H9 (cell line): ENCODE measurements around the gene BRD1. TPM values are rescaled to one million over a fixed set of nuclear protein-coding genes. Genes with fewer than 3 reads are reported as not detected.

ENCODE experiments used
- DNase-seq: peaks from one replicate; pipeline ENCODE4 v3.0.0-alpha.2; 2017
- H2AFZ ChIP-seq: one replicate; pipeline ENCODE4 v1.6.1; 2013; ENCODE audit warnings: mild to moderate bottlenecking, low read length, control low read depth, moderate library complexity
- H2AK5ac ChIP-seq: 2 replicates; pipeline ENCODE4 v1.6.1; 2013; ENCODE audit warnings: low read length, control low read depth, mixed read lengths; ENCODE audit not compliant: insufficient read length
- H2BK120ac ChIP-seq: one replicate; pipeline ENCODE4 v1.6.1; 2013; ENCODE audit warnings: low read depth, mild to moderate bottlenecking, low read length, control low read depth, inconsistent platforms; ENCODE audit not compliant: poor library complexity, severe bottlenecking
- H2BK12ac ChIP-seq: 2 replicates; pipeline ENCODE4 v1.6.1; 2013; ENCODE audit warnings: low read length, control low read depth, mixed read lengths, low read depth; ENCODE audit not compliant: insufficient read length
- H2BK15ac ChIP-seq: 2 replicates; pipeline ENCODE4 v1.6.1; 2013; ENCODE audit warnings: low read depth, low read length, control low read depth
- H2BK20ac ChIP-seq: one replicate; pipeline ENCODE4 v1.6.1; 2013; ENCODE audit warnings: low read depth, mild to moderate bottlenecking, low read length, control low read depth, inconsistent platforms; ENCODE audit not compliant: poor library complexity, severe bottlenecking
- H2BK5ac ChIP-seq: 2 replicates; pipeline ENCODE4 v1.6.1; 2013; ENCODE audit warnings: low read length, control low read depth, mixed read lengths; ENCODE audit not compliant: insufficient read length
- H3K14ac ChIP-seq: 2 replicates; pipeline ENCODE4 v1.6.1; 2013; ENCODE audit warnings: low read length, control low read depth; ENCODE audit not compliant: insufficient read depth
- H3K18ac ChIP-seq: 2 replicates; pipeline ENCODE4 v1.6.1; 2013; ENCODE audit warnings: low read depth, mild to moderate bottlenecking, mixed read lengths, low read length, control low read depth; ENCODE audit not compliant: insufficient read length
- H3K23ac ChIP-seq: 2 replicates; pipeline ENCODE4 v1.6.1; 2013; ENCODE audit warnings: low read length, control low read depth, mixed read lengths, low read depth; ENCODE audit not compliant: insufficient read length
- H3K23me2 ChIP-seq: 2 replicates; pipeline ENCODE4 v1.6.1; 2013; ENCODE audit warnings: low read depth, mild to moderate bottlenecking, mixed read lengths, low read length, control low read depth; ENCODE audit not compliant: insufficient read length, poor library complexity, severe bottlenecking
- H3K27ac ChIP-seq: 2 replicates; pipeline ENCODE4 v1.5.1; 2013; ENCODE audit warnings: low read length, control low read depth, mixed read lengths, low read depth; ENCODE audit not compliant: insufficient read length
- H3K27me3 ChIP-seq: 2 replicates; pipeline ENCODE4 v1.6.1; 2013; ENCODE audit warnings: low read length, control low read depth, inconsistent platforms; ENCODE audit not compliant: insufficient read depth
- H3K4ac ChIP-seq: 2 replicates; pipeline ENCODE4 v1.6.1; 2013; ENCODE audit warnings: low read depth, mild to moderate bottlenecking, control low read depth, inconsistent platforms, low read length, moderate library complexity
- H3K4me1 ChIP-seq: 2 replicates; pipeline ENCODE4 v1.6.1; 2013; ENCODE audit warnings: low read length, control low read depth, inconsistent platforms; ENCODE audit not compliant: insufficient read depth
- H3K4me2 ChIP-seq: 2 replicates; pipeline ENCODE4 v1.6.1; 2013; ENCODE audit warnings: low read length, control low read depth, mixed read lengths; ENCODE audit not compliant: insufficient read length, insufficient read depth
- H3K56ac ChIP-seq: 2 replicates; pipeline ENCODE4 v1.6.1; 2013; ENCODE audit warnings: low read depth, mild to moderate bottlenecking, mixed read lengths, low read length, control low read depth; ENCODE audit not compliant: insufficient read length
- H3K79me1 ChIP-seq: 2 replicates; pipeline ENCODE4 v1.6.1; 2013; ENCODE audit warnings: low read depth, mild to moderate bottlenecking, moderate library complexity, low read length, control low read depth, inconsistent platforms; ENCODE audit not compliant: insufficient read depth, poor library complexity, severe bottlenecking
- H3K79me2 ChIP-seq: 2 replicates; pipeline ENCODE4 v1.6.1; 2013; ENCODE audit warnings: low read length, control low read depth, inconsistent platforms; ENCODE audit not compliant: insufficient read depth
- H3K9ac ChIP-seq: 2 replicates; pipeline ENCODE4 v1.6.1; 2013; ENCODE audit warnings: low read length, control low read depth, mixed read lengths; ENCODE audit not compliant: insufficient read length; ENCODE audit errors: extremely low read depth
- H3K9me3 ChIP-seq: one replicate; pipeline ENCODE4 v1.6.1; 2013; ENCODE audit warnings: low read depth, low read length, inconsistent platforms; ENCODE audit not compliant: control insufficient read depth
- H3T11ph ChIP-seq: one replicate; pipeline ENCODE4 v1.6.1; 2013; ENCODE audit warnings: mild to moderate bottlenecking, low read length, control low read depth, inconsistent platforms
- H4K20me1 ChIP-seq: one replicate; pipeline ENCODE4 v1.6.1; 2013; ENCODE audit not compliant: control insufficient read depth, insufficient read length, insufficient read depth
- H4K5ac ChIP-seq: 2 replicates; pipeline ENCODE4 v1.6.1; 2013; ENCODE audit warnings: low read depth, mild to moderate bottlenecking, mixed read lengths, low read length, control low read depth; ENCODE audit not compliant: insufficient read length
- H4K8ac ChIP-seq: replicated peaks from 2 replicates; pipeline ENCODE4 v1.6.1; 2013; ENCODE audit warnings: low read length, control low read depth, mixed read lengths, low read depth; ENCODE audit not compliant: insufficient read length
- H4K91ac ChIP-seq: 2 replicates; pipeline ENCODE4 v1.6.1; 2013; ENCODE audit warnings: low read depth, mild to moderate bottlenecking, moderate library complexity, mixed read lengths, low read length, control low read depth; ENCODE audit not compliant: insufficient read length
- H3K27ac Mint-ChIP-seq, 3 experiments: 2 replicates in 2 of 3; 3 replicates in 1 of 3; pipeline ENCODE4 v1.8.0; 2020 to 2021; ENCODE audit warnings: mixed read lengths in 3 of 3, mild to moderate bottlenecking in 1 of 3, moderate library complexity in 1 of 3
- H3K27me3 Mint-ChIP-seq: 2 replicates; pipeline ENCODE4 v1.8.0; 2021; ENCODE audit warnings: low read depth, mild to moderate bottlenecking, moderate library complexity, mixed read lengths
- H3K36me3 Mint-ChIP-seq, 3 experiments: 2 replicates in 2 of 3; 3 replicates in 1 of 3; pipeline ENCODE4 v1.8.0; 2020 to 2021; ENCODE audit warnings: low read depth in 3 of 3, mixed read lengths in 3 of 3; ENCODE audit not compliant: insufficient read depth in 1 of 3
- H3K4me1 Mint-ChIP-seq, 2 experiments: 2 replicates each; pipeline ENCODE4 v1.8.0; 2020; ENCODE audit warnings: mixed read lengths in 2 of 2
- H3K4me3 Mint-ChIP-seq, 2 experiments: 2 replicates in 1 of 2; 3 replicates in 1 of 2; pipeline ENCODE4 v1.8.0; 2020 to 2021; ENCODE audit warnings: mild to moderate bottlenecking in 2 of 2, mixed read lengths in 2 of 2, moderate library complexity in 1 of 2
- H3K9me3 Mint-ChIP-seq, 2 experiments: 2 replicates in 1 of 2; 3 replicates in 1 of 2; pipeline ENCODE4 v1.8.0; 2020; ENCODE audit warnings: mild to moderate bottlenecking in 2 of 2, mixed read lengths in 2 of 2, moderate library complexity in 1 of 2
- WGBS: extraction: QIAGEN DNeasy Blood & Tissue Kit; methylation state at CpG from one replicate; pipeline ENCODE4 v1.1.7; 2013; ENCODE audit warnings: missing lambda C conversion rate, low lambda C conversion rate, mixed read lengths; ENCODE audit not compliant: insufficient read length; ENCODE audit errors: extremely low coverage; 5-methylcytosine and 5-hydroxymethylcytosine counted together
- total RNA-seq: library from RNA; stranded (reverse); gene quantifications from 2 replicates; pipeline ENCODE4 v1.2.1, GENCODE V29; 2021
- TF ChIP-seq, protein P1 (sequence below): fragments of 200-600 bp; sonication (generic); conservative IDR thresholded peaks from 3 replicates; pipeline ENCODE4 v1.8.0; 2021; ENCODE audit warnings: antibody characterized with exemption, mild to moderate bottlenecking

Gene BRD1
- total RNA-seq, 1 experiment from 2014 or later = 51.3 TPM

DNA sequence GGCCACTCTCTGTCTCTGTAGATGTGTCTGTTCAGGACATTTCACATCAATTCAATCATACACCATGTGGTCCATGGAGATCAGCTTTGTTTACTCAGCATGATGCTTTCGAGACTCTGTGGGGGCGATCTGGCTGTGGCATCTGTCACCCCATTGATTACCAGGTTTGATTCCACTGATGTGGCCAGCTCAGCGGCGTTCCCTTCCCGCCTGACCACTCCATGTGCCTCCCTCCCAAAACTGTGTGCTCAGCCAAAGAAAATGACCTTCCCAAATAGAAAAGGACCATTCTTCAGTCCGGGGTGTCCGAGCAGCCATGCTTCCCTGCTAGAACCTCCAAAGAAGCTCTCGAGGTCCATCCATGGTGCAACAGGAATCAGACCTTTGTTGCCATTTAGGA, 89.1 kb downstream of the BRD1 start:
- Histone ChIP-seq H4K20me1 (no peaks in the 10 kb centered on the region), H2AK5ac (no peak overlapping the region), H4K5ac (no peak overlapping the region), H3K23ac (no peak overlapping the region), H3K79me1 (no peaks in the 10 kb centered on the region), H3K27ac (no peak overlapping the region), H3K56ac (no peak overlapping the region), H3T11ph (no peak overlapping the region), H3K79me2 (no peaks in the 10 kb centered on the region), H3K23me2 (no peaks in the 10 kb centered on the region), H3K9me3 (peaks cover 8% of the 10 kb centered on the region), H2BK15ac (no peak overlapping the region), H3K4me2 (no peak overlapping the region), H3K4ac (no peak overlapping the region), H4K8ac (no peak overlapping the region), H2BK20ac (no peak overlapping the region), H2BK5ac (no peak overlapping the region), H2BK120ac (no peak overlapping the region), H4K91ac (no peak overlapping the region), H3K18ac (no peak overlapping the region), H3K27me3 (no peaks in the 10 kb centered on the region; the same call in 1 of the 2 replicates), H3K9ac (no peak overlapping the region), H3K4me1 (no peaks in the 10 kb centered on the region), H2AFZ (no peak overlapping the region), H2BK12ac (no peak overlapping the region), H3K14ac (no peak overlapping the region)
- Mint-ChIP-seq H3K27ac (no peak overlapping the region), H3K4me3 (no peak overlapping the region), H3K9me3 (peaks cover 44 to 59% of the 10 kb centered on the region in 2 experiments), H3K4me1 (peaks cover 0 to 3% of the 10 kb centered on the region in 2 experiments; a peak in 1 of 4 replicates), H3K36me3 (peaks cover 5 to 9% (median 6%) of the 10 kb centered on the region in 3 experiments; a peak in 5 of 7 replicates), H3K27me3 (peaks cover 74% of the 10 kb centered on the region)
- TF ChIP-seq, protein P1, sequence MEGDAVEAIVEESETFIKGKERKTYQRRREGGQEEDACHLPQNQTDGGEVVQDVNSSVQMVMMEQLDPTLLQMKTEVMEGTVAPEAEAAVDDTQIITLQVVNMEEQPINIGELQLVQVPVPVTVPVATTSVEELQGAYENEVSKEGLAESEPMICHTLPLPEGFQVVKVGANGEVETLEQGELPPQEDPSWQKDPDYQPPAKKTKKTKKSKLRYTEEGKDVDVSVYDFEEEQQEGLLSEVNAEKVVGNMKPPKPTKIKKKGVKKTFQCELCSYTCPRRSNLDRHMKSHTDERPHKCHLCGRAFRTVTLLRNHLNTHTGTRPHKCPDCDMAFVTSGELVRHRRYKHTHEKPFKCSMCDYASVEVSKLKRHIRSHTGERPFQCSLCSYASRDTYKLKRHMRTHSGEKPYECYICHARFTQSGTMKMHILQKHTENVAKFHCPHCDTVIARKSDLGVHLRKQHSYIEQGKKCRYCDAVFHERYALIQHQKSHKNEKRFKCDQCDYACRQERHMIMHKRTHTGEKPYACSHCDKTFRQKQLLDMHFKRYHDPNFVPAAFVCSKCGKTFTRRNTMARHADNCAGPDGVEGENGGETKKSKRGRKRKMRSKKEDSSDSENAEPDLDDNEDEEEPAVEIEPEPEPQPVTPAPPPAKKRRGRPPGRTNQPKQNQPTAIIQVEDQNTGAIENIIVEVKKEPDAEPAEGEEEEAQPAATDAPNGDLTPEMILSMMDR = no peak
- no CpG with 5 or more reads among the region's 8 CpGs for WGBS
- no peak for DNase-seq
